H1 (cell line): ENCODE measurements around the gene SLC6A7. TPM values are rescaled to one million over a fixed set of nuclear protein-coding genes. Genes with fewer than 3 reads are reported as not detected.

Source experiments
- CTCF ChIA-PET: fragments of 300-600 bp; sonication (Branson Sonifier 250); formaldehyde crosslinking; loops from one replicate; lab custom pipeline; 2021; ENCODE audit not compliant: partially characterized antibody; lab: Charles Lee
- POLR2A ChIA-PET: fragments of 300-600 bp; sonication (Branson Sonifier 250); formaldehyde crosslinking; loops from one replicate; lab custom pipeline; 2021; ENCODE audit warnings: inconsistent platforms; ENCODE audit not compliant: partially characterized antibody; lab: Charles Lee
- DNase-seq, 2 experiments: peaks; one replicate each; pipeline versions ENCODE4 v3.0.0 to v3.0.0-alpha.2; 2010 to 2022; ENCODE audit warnings: low spot score in 2 of 2, low read depth in 1 of 2, mixed read lengths in 1 of 2
- FAIRE-seq: peaks from 2 replicates; lab custom pipeline; 2011; peaks lifted over from hg19 to GRCh38; lab: Jason Lieb, UNC
- H2AFZ ChIP-seq: 2 replicates; pipeline ENCODE4 v1.8.1; 2012; ENCODE audit warnings: low read length, inconsistent platforms
- H2AK5ac ChIP-seq: 2 replicates; pipeline ENCODE4 v1.6.1; 2013; ENCODE audit warnings: low read depth, low read length
- H2BK120ac ChIP-seq: replicated peaks from 2 replicates; pipeline ENCODE3; 2013; ENCODE audit warnings: low read depth, low read length, inconsistent platforms
- H2BK12ac ChIP-seq: 2 replicates; pipeline ENCODE4 v1.6.1; 2013; ENCODE audit warnings: low read depth, low read length
- H2BK15ac ChIP-seq: 2 replicates; pipeline ENCODE4 v1.6.1; 2013; ENCODE audit warnings: low read length
- H2BK20ac ChIP-seq: 2 replicates; pipeline ENCODE4 v1.6.1; 2013; ENCODE audit warnings: low read length
- H2BK5ac ChIP-seq: 2 replicates; pipeline ENCODE4 v1.6.1; 2013; ENCODE audit warnings: low read depth, low read length
- H3K14ac ChIP-seq: 2 replicates; pipeline ENCODE4 v1.6.1; 2013; ENCODE audit warnings: inconsistent platforms; ENCODE audit not compliant: insufficient read length
- H3K18ac ChIP-seq: 2 replicates; pipeline ENCODE4 v1.6.1; 2013; ENCODE audit warnings: low read length; ENCODE audit errors: extremely low read depth
- H3K23ac ChIP-seq: 2 replicates; pipeline ENCODE4 v1.6.1; 2013; ENCODE audit warnings: inconsistent platforms; ENCODE audit not compliant: insufficient read length
- H3K23me2 ChIP-seq: 2 replicates; pipeline ENCODE4 v1.6.1; 2013; ENCODE audit warnings: low read depth, low read length
- H3K27ac ChIP-seq: 2 replicates; pipeline ENCODE4 v1.6.1; 2011; ENCODE audit warnings: low read depth, low read length, inconsistent platforms
- H3K27me3 ChIP-seq, 4 experiments: replicated peaks in 1 of 4; 1 replicate in 1 of 4; 2 replicates in 3 of 4; pipeline versions ENCODE4 v1.6.1 to v1.8.1; 2011 to 2013; ENCODE audit warnings: low read length in 3 of 4, mild to moderate bottlenecking in 3 of 4, inconsistent platforms in 2 of 4, mixed read lengths in 2 of 4, moderate library complexity in 1 of 4; ENCODE audit not compliant: control insufficient read depth in 3 of 4, insufficient read depth in 3 of 4; ENCODE audit errors: extremely low read depth in 1 of 4
- H3K36me3 ChIP-seq, 4 experiments: 2 replicates each; pipeline versions ENCODE4 v1.6.1 to v1.8.1; 2011 to 2013; ENCODE audit warnings: mild to moderate bottlenecking in 4 of 4, low read length in 3 of 4, moderate library complexity in 2 of 4, control low read depth in 1 of 4, inconsistent platforms in 1 of 4; ENCODE audit not compliant: insufficient read depth in 4 of 4, control insufficient read depth in 2 of 4
- H3K4ac ChIP-seq: replicated peaks from 2 replicates; pipeline ENCODE3; 2013; ENCODE audit warnings: low read length, low read depth, mixed read lengths, inconsistent platforms; ENCODE audit not compliant: insufficient read length
- H3K4me1 ChIP-seq, 4 experiments: replicated peaks in 1 of 4; 1 replicate in 1 of 4; 2 replicates in 3 of 4; pipeline versions ENCODE4 v1.6.1 to v1.8.1; 2011 to 2013; ENCODE audit warnings: low read length in 3 of 4, inconsistent platforms in 2 of 4, mixed read lengths in 1 of 4; ENCODE audit not compliant: insufficient read depth in 4 of 4, control insufficient read depth in 3 of 4
- H3K4me2 ChIP-seq, 2 experiments: 2 replicates each; pipeline versions ENCODE4 v1.6.1 to v1.8.1; 2011 to 2013; ENCODE audit warnings: low read depth in 2 of 2, low read length in 2 of 2, control low read depth in 1 of 2, inconsistent platforms in 1 of 2, mild to moderate bottlenecking in 1 of 2; ENCODE audit not compliant: insufficient read depth in 1 of 2
- H3K4me3 ChIP-seq, 4 experiments: fragments of 200-600, 300-600 bp in 1 of 4; sonication (generic), shearing (Covaris generic), sonication (Bioruptor Twin) in 1 of 4; 2 replicates each; pipeline versions ENCODE4 v1.5.1 to v1.8.1; 2011 to 2016; ENCODE audit warnings: low read length in 4 of 4, low read depth in 3 of 4, control low read depth in 2 of 4, inconsistent platforms in 2 of 4, mild to moderate bottlenecking in 2 of 4, mixed read lengths in 1 of 4, moderate library complexity in 1 of 4; ENCODE audit not compliant: insufficient read depth in 2 of 4; ENCODE audit errors: extremely low read depth in 1 of 4
- H3K56ac ChIP-seq: replicated peaks from 2 replicates; pipeline ENCODE3; 2013; ENCODE audit warnings: low read depth, mild to moderate bottlenecking, mixed read lengths, low read length, inconsistent platforms; ENCODE audit not compliant: insufficient read length
- H3K79me1 ChIP-seq: 2 replicates; pipeline ENCODE4 v1.6.1; 2013; ENCODE audit warnings: low read depth, low read length, control low read depth
- H3K79me2 ChIP-seq, 2 experiments: 2 replicates each; pipeline versions ENCODE4 v1.6.1 to v1.8.1; 2012 to 2013; ENCODE audit warnings: low read length in 2 of 2, mild to moderate bottlenecking in 2 of 2, inconsistent platforms in 1 of 2; ENCODE audit not compliant: insufficient read depth in 2 of 2, control insufficient read depth in 1 of 2
- H3K9ac ChIP-seq, 4 experiments: replicated peaks in 1 of 4; 1 replicate in 1 of 4; 2 replicates in 3 of 4; pipeline versions ENCODE4 v1.6.1 to v1.8.1; 2011 to 2013; ENCODE audit warnings: low read depth in 3 of 4, low read length in 3 of 4, control low read depth in 2 of 4, mild to moderate bottlenecking in 2 of 4, moderate library complexity in 2 of 4, inconsistent platforms in 1 of 4; ENCODE audit errors: extremely low read depth in 1 of 4
- H3K9me3 ChIP-seq, 2 experiments: 2 replicates each; pipeline versions ENCODE4 v1.6.1 to v1.8.1; 2012 to 2013; ENCODE audit warnings: mild to moderate bottlenecking in 2 of 2, moderate library complexity in 2 of 2, control low read depth in 1 of 2, inconsistent platforms in 1 of 2, low read depth in 1 of 2, low read length in 1 of 2, mixed read lengths in 1 of 2; ENCODE audit not compliant: insufficient read depth in 2 of 2
- H4K20me1 ChIP-seq, 2 experiments: replicated peaks in 1 of 2; 2 replicates each; pipeline versions ENCODE3 to v1.8.1; 2011 to 2013; ENCODE audit warnings: inconsistent platforms in 2 of 2, low read length in 2 of 2, mild to moderate bottlenecking in 1 of 2; ENCODE audit not compliant: insufficient read depth in 2 of 2, control insufficient read depth in 1 of 2
- H4K5ac ChIP-seq: 2 replicates; pipeline ENCODE4 v1.6.1; 2013; ENCODE audit warnings: low read length, low read depth, mixed read lengths, inconsistent platforms; ENCODE audit not compliant: insufficient read length
- H4K8ac ChIP-seq: 2 replicates; pipeline ENCODE4 v1.8.0; 2013; ENCODE audit warnings: mild to moderate bottlenecking, moderate library complexity, low read length, inconsistent platforms; ENCODE audit not compliant: insufficient read depth; ENCODE audit errors: extremely low read depth
- H4K91ac ChIP-seq: replicated peaks from 2 replicates; pipeline ENCODE3; 2013; ENCODE audit warnings: low read length, mixed read lengths, inconsistent platforms; ENCODE audit not compliant: insufficient read length
- ASH2L ChIP-seq: fragments of 200-600, 300-600 bp; sonication (generic); IDR thresholded peaks from one replicate; pipeline ENCODE4 v1.7.1; 2017; ENCODE audit warnings: low read length
- CREB1 ChIP-seq: IDR thresholded peaks from 2 replicates; pipeline ENCODE4 v1.6.1; 2012; ENCODE audit warnings: inconsistent platforms
- CTBP2 ChIP-seq: IDR thresholded peaks from 2 replicates; pipeline ENCODE4 v1.7.0; 2011; ENCODE audit warnings: borderline replicate concordance, mild to moderate bottlenecking, moderate library complexity, mixed read lengths, low read length; ENCODE audit not compliant: insufficient read depth, insufficient read length
- EGR1 ChIP-seq: IDR thresholded peaks from 2 replicates; pipeline ENCODE4 v1.6.1; 2011; ENCODE audit warnings: low read depth, low read length, borderline replicate concordance
- HDAC2 ChIP-seq, 2 experiments: fragments of 300-600 bp in 1 of 2; sonication (generic) in 1 of 2; IDR thresholded peaks; 2 replicates each; pipeline ENCODE4 v1.6.1; 2011 to 2012; ENCODE audit warnings: low read depth in 2 of 2, low read length in 2 of 2, mild to moderate bottlenecking in 2 of 2, moderate library complexity in 2 of 2, borderline replicate concordance in 1 of 2, inconsistent platforms in 1 of 2
- NRF1 ChIP-seq: IDR thresholded peaks from 2 replicates; pipeline ENCODE4 v1.6.1; 2011; ENCODE audit warnings: mild to moderate bottlenecking, low read depth, low read length, improper control_type of control experiment
- POLR2AphosphoS5 ChIP-seq: IDR thresholded peaks from 2 replicates; pipeline ENCODE4 v1.6.1; 2011; ENCODE audit warnings: low read depth, low read length
- SIX5 ChIP-seq: IDR thresholded peaks from 2 replicates; pipeline ENCODE4 v1.6.1; 2011; ENCODE audit warnings: mild to moderate bottlenecking, low read depth, low read length
- SP1 ChIP-seq: IDR thresholded peaks from 2 replicates; pipeline ENCODE4 v1.6.1; 2011; ENCODE audit warnings: low read depth, low read length
- SP2 ChIP-seq: IDR thresholded peaks from 2 replicates; pipeline ENCODE4 v1.6.1; 2012; ENCODE audit warnings: mild to moderate bottlenecking, low read length, inconsistent platforms
- TBP ChIP-seq: IDR thresholded peaks from 2 replicates; pipeline ENCODE4 v1.6.1; 2011; ENCODE audit warnings: low read depth, low read length, improper control_type of control experiment
- TEAD4 ChIP-seq: IDR thresholded peaks from 2 replicates; pipeline ENCODE4 v1.6.1; 2012; ENCODE audit warnings: low read depth, low read length, inconsistent platforms, mixed read lengths
- YY1 ChIP-seq: IDR thresholded peaks from 2 replicates; pipeline ENCODE4 v1.6.1; 2011; ENCODE audit warnings: low read depth, mild to moderate bottlenecking, low read length
- WGBS, 2 experiments: shearing (Covaris generic) in 1 of 2; methylation state at CpG; one replicate each; pipeline versions ENCODE4 v1.1.6 to v1.1.7; 2013 to 2015; ENCODE audit warnings: low lambda C conversion rate in 2 of 2, mixed read lengths in 2 of 2, inconsistent platforms in 1 of 2, low coverage in 1 of 2, missing lambda C conversion rate in 1 of 2; ENCODE audit not compliant: insufficient replicate concordance in 2 of 2, insufficient coverage in 1 of 2, insufficient read length in 1 of 2; ENCODE audit errors: extremely low coverage in 1 of 2, missing lambda C conversion rate in 1 of 2; 5-methylcytosine and 5-hydroxymethylcytosine counted together
- polyA plus RNA-seq, 7 experiments: library from polyadenylated mRNA; depleted of rRNA in 3 of 7; stranded (reverse) in 5 of 7; unstranded in 2 of 7; fragments of >200 nt in 5 of 7; fragments of 200-250 nt in 2 of 7; gene quantifications; 1 replicate in 5 of 7; 2 replicates in 1 of 7; 4 replicates in 1 of 7; pipeline versions ENCODE4 v1.2.1 to v1.2.3, GENCODE V29; 2011 to 2013; ENCODE audit warnings: missing spikeins in 2 of 7, mixed read lengths in 2 of 7
- total RNA-seq: library from RNA; stranded (reverse); fragmentation: NEBNext Ultra II Directional; extraction: Animal tissue kit (Norgen Biotek cat#: 25700); gene quantifications from 2 replicates; pipeline ENCODE4 v1.2.1, GENCODE V29; 2021

Gene SLC6A7
- total and polyA plus RNA-seq, 2 of the 8 experiments (the other 6 are each of a cell fraction or from before 2014, with no cell fraction given) = 0.07 to 0.12 TPM

DNA sequence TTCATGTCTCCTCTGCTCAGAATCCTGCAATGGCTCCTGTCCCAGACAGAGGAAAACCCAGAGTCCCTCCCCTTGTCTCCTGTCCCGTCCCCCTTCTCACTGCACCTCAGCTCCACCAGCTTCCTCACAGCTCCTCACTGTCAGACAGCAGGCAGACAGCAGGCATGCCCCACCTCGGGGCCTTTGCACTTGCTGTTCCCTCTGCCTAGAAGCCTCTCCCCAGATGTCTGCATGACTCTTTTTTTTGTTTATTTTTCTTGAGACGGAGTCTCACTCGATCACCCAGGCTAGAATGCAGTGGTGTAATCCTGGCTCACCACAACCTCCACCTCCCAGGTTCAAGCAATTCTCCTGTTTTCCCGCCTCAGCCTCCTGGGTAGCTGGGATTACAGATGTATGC, 8.8 kb upstream of the SLC6A7 start:
- H4K8ac ChIP-seq = no peak overlapping the region
- no peak overlapping the region for H4K5ac ChIP-seq
- no peak overlapping the region for H3K9ac ChIP-seq
- H3K36me3 ChIP-seq = no peaks in the 10 kb centered on the region
- no peak overlapping the region for H3K4ac ChIP-seq
- peaks cover 0 to 7% (median 4%) of the 10 kb centered on the region in 4 experiments; a peak in 4 of 7 replicates for H3K27me3 ChIP-seq
- no peak overlapping the region for H3K56ac ChIP-seq
- no peak for FAIRE-seq
- H3K23ac ChIP-seq = no peak overlapping the region
- H2BK5ac ChIP-seq = no peak overlapping the region
- no peaks in the 10 kb centered on the region for H4K20me1 ChIP-seq
- no peak overlapping the region for H2BK120ac ChIP-seq
- H2AFZ ChIP-seq = no peak overlapping the region
- no peak for TF ChIP-seq CTBP2
- no peak for TF ChIP-seq YY1
- no peak for TF ChIP-seq SIX5
- no peak for TF ChIP-seq SP2
- TF ChIP-seq SP1 = no peak
- no peak for TF ChIP-seq CREB1
- TF ChIP-seq EGR1 = no peak
- TF ChIP-seq POLR2AphosphoS5 = no peak
- TF ChIP-seq HDAC2 (IDR thresholded peaks at IDR 0.05; ENCODE audit: borderline replicate concordance in 1 of 2, low read depth in 2 of 2, low read length in 2 of 2) = no peak
- TF ChIP-seq NRF1 = no peak
- no peak for TF ChIP-seq ASH2L
- TF ChIP-seq TEAD4 = no peak
- TF ChIP-seq TBP = no peak
- no peak overlapping the region for H2BK20ac ChIP-seq
- H3K9me3 ChIP-seq = no peaks in the 10 kb centered on the region
- H3K4me3 ChIP-seq = no peak overlapping the region
- no peak overlapping the region for H3K18ac ChIP-seq
- no peak overlapping the region for H3K4me2 ChIP-seq
- no peak overlapping the region for H4K91ac ChIP-seq
- ChIA-PET POLR2A (no interaction called here), CTCF (interaction anchor here (0.7 to 17.8 kb wide), 8 partner anchors 9 to 78 kb away, joined by 3 to 406 read pairs (median 29); partner anchors contain the start of genes CDX1 and SLC6A7)
- no peak overlapping the region for H3K14ac ChIP-seq
- no peak for DNase-seq
- H3K23me2 ChIP-seq = no peaks in the 10 kb centered on the region
- 95% methylated on average over 5 of the region's 5 CpGs; no CpG with 5 or more reads in 1 of the 2 experiments for WGBS, 2 experiments
- peaks cover 0 to 8% (median 4%) of the 10 kb centered on the region in 4 experiments; a peak in 6 of 7 replicates for H3K4me1 ChIP-seq
- no peaks in the 10 kb centered on the region; the same call in 1 of the 2 replicates for H3K79me1 ChIP-seq
- no peak overlapping the region for H2AK5ac ChIP-seq
- H2BK15ac ChIP-seq = no peak overlapping the region
- H3K27ac ChIP-seq = no peak overlapping the region
- H2BK12ac ChIP-seq = no peak overlapping the region
- H3K79me2 ChIP-seq = no peaks in the 10 kb centered on the region
